ENCODE measurements around the gene IL11RA.
A peak's percentile ranks its signal among the peaks of the same experiment; 100 is the strongest.

Gene IL11RA

DNA sequence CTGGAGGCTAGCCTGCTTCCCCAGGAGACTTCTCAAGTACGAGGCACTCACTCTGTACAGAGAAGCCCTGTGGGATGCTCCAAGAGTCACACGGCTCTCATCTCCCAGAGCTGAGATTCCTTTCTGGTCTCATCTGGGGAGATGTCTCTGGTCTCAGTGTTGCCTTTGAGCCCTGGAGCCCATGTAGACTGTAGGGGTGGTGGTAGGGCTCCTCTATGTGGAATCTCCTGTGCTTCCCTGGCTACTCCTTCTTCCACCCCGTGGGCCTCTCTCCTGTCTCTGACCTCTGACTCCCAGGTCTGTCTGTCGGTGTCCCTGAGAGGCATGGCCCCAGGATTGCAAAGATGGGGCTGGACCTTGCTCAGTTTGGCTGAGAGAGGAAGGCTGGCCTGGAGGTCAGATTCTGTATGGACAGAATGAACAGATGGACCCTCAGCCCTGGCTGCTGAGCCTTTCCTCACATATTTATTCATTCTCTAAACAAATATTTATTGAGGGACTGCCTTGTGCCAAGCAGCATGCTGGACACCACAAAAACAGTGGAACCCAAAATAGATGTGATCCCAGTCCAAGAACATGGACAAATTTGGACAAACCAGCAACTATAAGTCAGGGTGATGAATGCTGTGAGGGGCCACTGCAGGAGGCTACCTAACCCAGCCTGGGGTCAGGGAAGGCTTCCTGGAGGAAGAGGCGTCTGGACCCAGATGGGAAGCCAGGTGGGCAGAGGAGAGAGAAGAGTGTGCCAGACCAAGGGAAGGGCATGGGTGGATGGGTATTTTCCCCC is 36.5 kb downstream of the IL11RA start:
- no peak for DNase-seq

DNA sequence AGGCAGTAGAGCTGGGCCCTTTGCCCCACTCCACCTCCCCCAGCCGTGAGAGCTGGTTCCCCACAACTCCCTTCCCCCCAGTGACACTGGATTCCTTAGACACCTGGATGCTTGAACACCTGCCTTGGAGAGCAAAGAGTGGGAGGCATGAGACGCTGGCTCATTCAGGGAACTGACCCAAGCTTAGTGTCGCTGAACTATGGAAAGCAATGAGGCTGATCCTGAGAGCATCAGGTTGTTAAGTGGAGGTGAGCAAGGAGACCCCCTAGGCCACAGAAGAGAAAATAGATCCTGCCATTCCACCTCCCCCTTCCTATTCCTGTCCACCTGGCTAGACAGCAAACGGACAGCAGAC is 37.1 kb downstream of the IL11RA start:
- no peak for DNase-seq

DNA sequence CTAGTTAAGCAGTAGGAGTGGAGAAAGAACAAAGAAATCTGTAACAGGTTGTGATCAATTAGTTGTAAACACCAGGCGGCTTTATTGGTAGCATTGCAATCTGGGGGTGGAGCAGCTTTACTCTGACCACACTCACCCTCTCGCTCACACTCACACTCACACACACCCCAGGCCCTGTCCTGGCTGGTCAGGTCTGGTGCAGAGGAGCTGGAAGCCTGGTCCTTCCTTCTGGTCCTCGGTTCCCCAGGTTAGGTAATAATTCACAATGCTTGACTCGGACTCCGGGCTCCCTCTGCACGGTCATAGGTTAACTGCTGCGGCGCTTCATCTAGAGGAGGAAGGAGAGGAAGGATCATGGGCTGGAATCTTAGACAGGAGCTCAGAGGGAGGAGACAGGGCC is 37.5 kb downstream of the IL11RA start:
- DNase-seq, result no peak

DNA sequence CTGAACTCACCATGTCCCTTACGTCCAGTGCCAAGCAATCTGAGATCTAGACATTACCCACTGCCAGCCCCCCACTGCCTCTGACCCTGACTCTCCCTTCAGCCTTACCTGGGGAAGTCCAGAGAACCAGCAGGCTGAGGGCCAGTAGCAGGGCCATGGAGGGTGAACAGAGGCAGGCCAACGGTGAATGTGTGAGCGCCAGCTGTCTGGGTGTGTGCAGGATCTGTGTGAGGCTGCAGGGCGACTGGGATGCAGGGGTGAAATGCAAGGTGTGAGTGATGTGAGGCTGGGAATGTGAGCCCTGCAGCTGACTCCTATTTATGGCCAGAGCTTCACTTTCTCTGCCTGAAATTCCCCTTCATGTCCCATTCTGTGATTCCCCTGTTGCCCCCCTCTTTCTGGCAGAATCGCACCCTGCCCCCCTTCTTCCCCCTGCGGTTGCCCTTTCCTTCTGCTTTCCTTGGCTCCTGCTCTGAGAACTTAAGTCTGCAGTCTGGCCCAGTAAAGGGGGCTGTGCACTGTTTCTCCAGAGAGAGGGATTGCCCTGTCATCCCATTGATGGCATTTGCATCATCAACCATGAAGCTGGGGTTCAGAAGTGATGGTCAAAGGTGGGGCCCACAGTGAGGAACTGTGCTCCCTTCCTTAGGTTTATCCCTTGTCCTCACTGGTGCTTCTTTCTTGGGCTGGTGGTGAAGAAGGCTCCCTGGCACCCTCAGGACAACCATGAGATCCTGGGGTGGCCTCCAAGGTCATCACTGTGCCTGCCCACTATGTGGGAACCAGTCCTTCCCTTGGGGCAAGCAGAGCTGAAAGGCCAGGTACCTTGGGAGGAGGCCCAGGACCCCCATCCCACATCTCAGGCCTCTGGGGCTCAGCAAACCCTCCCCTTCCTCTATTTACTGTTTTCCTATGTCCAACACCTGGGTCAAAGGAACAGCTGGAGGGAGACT is 39.3 kb downstream of the IL11RA start, which contains the start of gene CCL19:
Gene CCL19, minus strand, starts transcription at position 294 of the 953 bp plus-strand sequence. Its CDS starts 137 bp downstream, at position 157.
- DNase-seq, result peak; percentile 20

DNA sequence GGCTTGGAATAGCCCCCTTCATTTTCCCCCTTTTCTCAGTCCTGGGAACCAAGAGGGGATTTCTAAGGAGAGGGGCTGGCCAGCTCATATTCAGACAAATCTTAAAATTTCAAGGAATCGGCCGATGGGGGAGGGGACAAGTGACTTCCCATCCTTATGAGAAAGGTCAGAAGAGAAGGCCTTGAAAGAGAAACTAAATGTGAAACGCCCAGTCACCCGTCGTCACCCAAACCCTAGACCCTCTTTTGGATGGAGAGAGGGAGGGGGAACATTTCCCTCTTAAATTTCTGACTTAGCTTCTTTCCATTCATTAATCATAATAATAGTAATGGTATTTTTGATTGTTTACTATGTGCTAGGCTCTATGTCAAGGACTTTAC is 39.9 kb downstream of the IL11RA start:
- no peak for DNase-seq

DNA sequence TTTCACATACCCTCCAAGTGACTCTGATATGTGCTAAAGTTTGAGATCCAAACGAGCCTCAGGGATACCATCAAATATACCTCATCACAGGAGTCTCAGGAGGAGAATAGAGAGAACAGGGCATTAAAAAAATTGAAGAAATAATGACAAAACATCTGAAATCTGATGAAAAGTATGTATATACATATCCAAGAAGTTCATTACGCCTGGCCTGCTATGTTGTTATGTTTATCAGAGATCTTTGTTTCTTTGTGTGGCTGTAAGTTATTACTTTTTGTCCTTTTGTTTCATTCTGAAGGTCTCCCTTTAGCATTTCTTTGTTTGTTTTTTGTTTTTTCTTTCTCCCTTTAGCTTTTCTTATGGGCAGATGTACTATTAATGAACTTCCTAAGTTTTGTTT is 41.6 kb downstream of the IL11RA start:
- DNase-seq, result no peak

DNA sequence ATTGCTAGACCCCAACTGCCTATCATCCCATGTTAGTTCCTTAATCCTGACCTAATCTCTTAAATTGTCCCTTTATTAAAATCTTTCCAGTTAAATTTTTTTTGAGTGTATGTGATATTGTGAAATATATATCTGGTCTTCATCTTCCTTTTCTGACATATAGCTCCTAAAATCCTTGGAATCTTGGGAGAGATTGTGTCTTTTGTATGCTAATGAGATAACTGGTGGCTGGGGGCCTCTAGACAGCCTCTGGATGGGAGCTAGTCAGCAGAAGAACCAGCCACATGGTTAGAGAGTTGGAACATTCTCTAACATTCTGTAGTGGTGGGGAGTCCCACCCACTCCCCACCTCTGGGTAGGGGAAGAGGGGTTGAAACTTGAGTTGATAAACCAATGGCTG is 42.8 kb downstream of the IL11RA start:
- DNase-seq, result no peak

DNA sequence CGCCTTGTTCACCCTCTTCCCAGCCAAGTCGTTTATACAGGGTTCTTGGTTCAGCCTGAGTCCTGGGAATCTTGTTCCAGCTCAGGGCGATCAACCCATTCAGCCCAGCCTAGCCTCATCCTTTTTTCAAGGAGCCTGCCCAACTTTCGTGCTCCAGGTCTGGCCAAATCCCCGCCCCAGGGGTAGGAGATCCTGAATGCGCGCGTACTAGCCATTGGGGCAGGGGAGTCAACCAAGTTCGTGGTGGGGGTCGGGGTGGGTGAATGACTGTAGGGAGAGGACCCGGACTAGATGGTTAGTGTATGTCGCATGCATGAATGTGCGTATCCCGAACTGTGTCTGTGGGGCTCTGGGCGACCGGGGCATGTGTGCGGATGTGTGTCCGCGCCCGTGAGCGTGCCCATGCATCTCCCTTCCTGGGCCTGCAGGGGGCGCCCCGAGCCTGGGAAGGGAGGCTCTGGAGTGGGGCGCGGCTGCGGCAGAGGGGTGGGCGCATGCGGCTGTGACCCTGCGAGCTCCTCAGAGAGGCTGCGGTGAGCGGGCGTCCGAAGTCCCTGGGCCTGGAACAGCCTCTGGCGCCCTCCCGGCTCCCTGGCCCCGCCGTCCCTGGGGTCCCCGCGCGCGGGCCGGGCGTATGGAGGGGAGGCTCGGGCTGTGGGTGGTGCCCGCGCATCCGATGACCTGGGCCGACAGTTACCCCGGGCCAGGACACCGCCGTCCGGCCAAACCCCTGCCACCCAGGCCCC is 49.2 kb downstream of the IL11RA start:
- peak; percentile 76 for DNase-seq

DNA sequence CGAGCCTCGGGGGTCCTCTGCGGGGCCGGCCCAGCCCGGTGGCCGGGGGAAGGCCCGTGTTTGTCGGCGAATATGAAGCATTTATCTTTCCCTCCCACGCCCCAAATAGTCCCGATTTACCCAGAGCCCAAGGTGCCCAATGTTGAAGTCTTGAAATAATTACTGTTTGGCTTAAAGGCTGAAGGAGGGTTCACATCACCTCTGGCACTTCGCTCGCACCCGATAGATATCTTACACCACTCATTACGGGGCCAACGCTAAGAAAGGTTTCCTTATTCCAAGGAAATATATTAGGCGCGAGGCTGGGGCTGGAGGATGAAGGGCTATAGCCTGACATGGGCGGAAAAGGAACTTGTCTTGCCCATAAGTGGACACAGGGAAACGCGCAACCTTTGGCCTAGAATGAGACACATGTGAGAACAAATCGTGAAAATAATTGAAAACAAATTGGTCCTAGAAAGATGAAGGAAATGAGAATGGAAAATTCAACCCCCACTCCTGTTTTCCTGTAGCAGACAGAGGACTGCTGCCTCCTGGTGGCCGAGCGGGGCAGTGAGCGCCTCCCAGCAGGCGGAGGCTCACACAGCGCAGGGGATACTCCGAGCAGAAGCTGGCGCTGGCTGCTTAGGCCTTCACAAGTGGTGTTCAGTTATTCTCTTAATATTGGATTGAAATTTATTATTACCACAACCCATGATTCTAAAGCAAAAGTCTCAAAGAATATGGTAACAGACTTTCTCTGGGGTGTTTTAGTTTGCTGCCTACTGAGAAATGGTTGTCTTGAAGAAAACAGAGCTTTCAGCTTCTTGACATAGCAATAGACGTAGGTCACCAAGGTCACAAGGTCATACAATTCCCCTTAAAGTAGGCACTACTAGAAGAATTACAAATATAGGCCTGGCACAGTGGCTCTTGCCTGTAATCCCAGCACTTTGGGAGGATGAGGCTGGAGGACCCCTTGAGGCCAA is 50.1 kb downstream of the IL11RA start:
- peak; percentile 87 for DNase-seq

DNA sequence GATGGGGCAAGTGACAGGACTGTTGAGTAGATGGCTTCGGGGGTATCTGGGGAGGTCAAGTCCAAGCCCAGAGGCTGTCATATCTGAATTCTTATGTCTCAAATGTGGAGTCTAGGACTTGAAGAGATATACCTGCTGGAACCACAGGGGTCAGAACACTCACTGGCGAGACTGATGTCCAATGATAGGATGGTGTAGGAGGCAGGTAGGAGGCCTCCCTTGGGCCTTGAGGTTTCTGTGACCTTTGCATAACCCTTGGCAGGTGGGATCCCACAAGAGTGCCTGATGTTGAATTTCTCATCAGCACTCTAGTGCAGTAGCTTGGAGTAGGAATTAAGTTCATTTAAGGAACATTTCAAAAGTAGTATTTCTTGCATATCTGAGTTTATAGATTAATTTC is 55.1 kb downstream of the IL11RA start:
- no peak for DNase-seq

DNA sequence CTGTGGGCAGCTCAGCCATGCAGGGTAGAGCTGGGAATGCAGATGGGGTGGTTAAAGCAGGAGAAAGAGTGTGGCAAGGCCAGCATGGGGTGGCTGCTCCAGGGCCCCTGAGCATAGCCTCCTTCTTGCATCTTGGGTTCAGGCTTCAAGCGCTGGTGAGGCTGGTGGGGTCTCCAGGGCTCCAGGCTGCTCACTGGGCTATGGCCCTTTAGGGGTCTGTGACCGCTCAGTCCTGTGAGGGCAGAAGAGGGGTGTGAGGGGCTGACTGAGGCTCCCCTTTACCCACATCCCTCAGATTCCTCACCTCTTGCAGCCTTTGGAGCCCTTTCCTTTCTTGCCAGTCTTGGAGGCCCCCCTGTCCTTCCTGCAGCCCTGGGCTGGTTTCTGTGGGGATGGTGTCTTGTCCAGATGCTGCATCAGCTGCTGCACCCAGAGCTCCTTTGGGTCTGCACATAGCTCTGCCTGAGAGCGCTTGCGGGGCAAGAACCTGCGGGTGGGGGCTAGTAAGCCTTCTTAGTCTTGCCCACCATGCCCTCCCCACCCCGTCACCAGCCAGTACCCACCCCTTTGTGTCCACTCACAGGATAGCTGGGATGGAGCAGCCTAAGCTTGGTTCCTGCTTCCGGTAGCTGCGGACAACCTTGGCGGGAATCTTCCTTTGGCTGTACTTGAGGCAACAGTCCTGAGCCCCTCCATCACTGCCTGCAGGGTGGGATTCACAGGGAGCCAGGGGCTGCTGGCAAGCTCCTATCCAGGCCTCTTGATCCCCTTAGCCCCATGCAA is 57.4 kb downstream of the IL11RA start:
- no peak for DNase-seq

DNA sequence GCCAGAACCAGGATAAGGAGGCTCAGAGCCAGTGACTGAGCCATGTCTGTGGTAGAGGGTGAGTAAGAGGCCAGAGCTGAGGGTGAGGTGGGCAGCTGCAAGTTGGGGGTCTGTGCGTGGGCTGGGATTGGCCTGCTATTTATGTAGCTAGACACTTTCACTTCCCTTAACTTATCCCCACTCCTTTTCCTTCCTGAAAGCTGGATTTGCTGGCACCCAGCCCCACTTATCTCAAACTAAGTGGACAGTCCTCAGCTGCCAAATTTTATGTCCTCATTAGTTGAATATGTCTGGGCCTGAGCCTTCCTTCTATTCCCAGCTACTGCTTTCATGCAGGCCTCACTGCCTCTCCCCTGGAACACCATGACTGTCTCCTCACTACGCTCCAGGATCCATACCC is 58.0 kb downstream of the IL11RA start, which contains the start of gene CCL21:
Gene CCL21, minus strand, starts transcription at position 114 of the 400 bp plus-strand sequence. Its CDS starts 70 bp downstream, at position 44.
- DNase-seq, result no peak

All from hematopoietic multipotent progenitor cell treated with erythropoietin and hydrocortisone succinate and interleukin-3 and kit ligand, for 6 days (in vitro differentiated cells).